OCI-LY7 (cell line): Measurements from ENCODE around the gene MDC1. TPM values are rescaled to one million over a fixed set of nuclear protein-coding genes. Genes with fewer than 3 reads are reported as not detected.

ENCODE experiments used
- BruUV-seq: library from RNA; stranded (reverse); fragments of 400-500 nt; replicated peaks from 2 replicates; lab custom pipeline; 2021; lab: Mats Ljungman, UMichigan
- CTCF ChIA-PET: fragments of 300-600 bp; sonication (Branson Sonifier 250); formaldehyde crosslinking; loops from one replicate; lab custom pipeline; 2022; ENCODE audit warnings: antibody characterized with exemption; ENCODE audit not compliant: unreplicated experiment; lab: Charles Lee
- POLR2A ChIA-PET: fragments of 300-600 bp; sonication (Branson Sonifier 250); formaldehyde crosslinking; loops from one replicate; lab custom pipeline; 2022; ENCODE audit warnings: antibody characterized with exemption; lab: Charles Lee
- DNase-seq: peaks from one replicate; pipeline ENCODE4 v3.0.0-alpha.2; 2015; ENCODE audit warnings: low spot score
- H2AFZ ChIP-seq: fragments of 200-600 bp; sonication (generic), shearing (Covaris generic); 2 replicates; pipeline ENCODE4 v1.6.1; 2014; ENCODE audit warnings: mild to moderate bottlenecking, antibody characterized with exemption, low read length, moderate library complexity
- H3K27ac ChIP-seq: fragments of 200-600 bp; sonication (generic); 2 replicates; pipeline ENCODE4 v1.5.1; 2014; ENCODE audit warnings: mixed run types, low read depth, mild to moderate bottlenecking, moderate library complexity, low read length, inconsistent platforms; ENCODE audit not compliant: poor library complexity, severe bottlenecking
- H3K36me3 ChIP-seq: fragments of 200-600 bp; sonication (generic); 2 replicates; pipeline ENCODE4 v1.6.1; 2014; ENCODE audit warnings: mild to moderate bottlenecking, antibody characterized with exemption, low read length, moderate library complexity, mixed read lengths; ENCODE audit not compliant: insufficient read depth
- H3K4me1 ChIP-seq: fragments of 200-600 bp; sonication (generic); 2 replicates; pipeline ENCODE4 v1.5.1; 2014; ENCODE audit warnings: mild to moderate bottlenecking, low read length; ENCODE audit not compliant: insufficient read depth, poor library complexity, severe bottlenecking
- H3K4me2 ChIP-seq: fragments of 200-600 bp; sonication (generic); 2 replicates; pipeline ENCODE4 v1.6.1; 2014; ENCODE audit warnings: mild to moderate bottlenecking, low read length
- H3K4me3 ChIP-seq: fragments of 200-600 bp; sonication (generic); 2 replicates; pipeline ENCODE4 v1.5.1; 2014; ENCODE audit warnings: mild to moderate bottlenecking, low read depth, low read length; ENCODE audit not compliant: poor library complexity, severe bottlenecking
- H3K79me2 ChIP-seq: fragments of 200-600 bp; sonication (generic); 2 replicates; pipeline ENCODE4 v1.6.1; 2016; ENCODE audit warnings: low read depth, mild to moderate bottlenecking, low read length, moderate library complexity, mixed read lengths; ENCODE audit not compliant: insufficient read depth
- H3K9me2 ChIP-seq: fragments of 200-600 bp; sonication (generic); 2 replicates; pipeline ENCODE4 v1.6.1; 2016; ENCODE audit warnings: mild to moderate bottlenecking, low read length, mixed read lengths; ENCODE audit not compliant: insufficient read depth
- H3K9me3 ChIP-seq: fragments of 200-600 bp; sonication (generic); 2 replicates; pipeline ENCODE4 v1.6.1; 2014; ENCODE audit warnings: mild to moderate bottlenecking, mixed run types, low read length, mixed read lengths
- H4K20me1 ChIP-seq: fragments of 200-600 bp; sonication (generic); 2 replicates; pipeline ENCODE4 v1.6.1; 2014; ENCODE audit warnings: mild to moderate bottlenecking, antibody characterized with exemption, low read length, moderate library complexity, mixed read lengths; ENCODE audit not compliant: insufficient read depth
- CTCF ChIP-seq: fragments of 200-600 bp; sonication (generic); conservative IDR thresholded peaks from 2 replicates; pipeline ENCODE4 v1.5.1; 2014; ENCODE audit warnings: mild to moderate bottlenecking, antibody characterized with exemption, low read length, moderate library complexity, mixed read lengths
- EZH2phosphoT487 ChIP-seq: fragments of 200-600 bp; sonication (generic); IDR thresholded peaks from 2 replicates; pipeline ENCODE4 v1.6.1; 2018; ENCODE audit warnings: low read depth, borderline replicate concordance, mild to moderate bottlenecking, mixed run types, antibody characterized with exemption, low read length, moderate library complexity, mixed read lengths
- intact Hi-C: fragments of 100-400 bp; cut with micrococcal nuclease; formaldehyde crosslinking; loops from one replicate; pipeline ENCODE4 v1.10.0; 2022; ENCODE audit not compliant: unreplicated experiment
- total RNA-seq, 2 experiments: library from RNA; depleted of rRNA in 1 of 2; stranded (reverse); fragments of >200 nt in 1 of 2; shearing (Covaris generic) in 1 of 2; gene quantifications; 2 replicates each; pipeline ENCODE4 v1.2.3, GENCODE V29; 2014 to 2022

Gene MDC1
- total RNA-seq, 2 experiments from 2014 or later = 41.6 to 107 TPM

GRCh38 chr6:30714263-30714662, 2.8 kb downstream of the MDC1 start:
- peaks cover 48% of the 10 kb centered on the region for H3K4me1 ChIP-seq
- H3K4me2 ChIP-seq = 0 out of 2 replicates have a peak overlapping the region, but pooled peaks have one; percentile 96
- no peak for DNase-seq
- H3K36me3 ChIP-seq = peaks cover 66% of the 10 kb centered on the region
- no peak overlapping the region for H2AFZ ChIP-seq
- no peak overlapping the region for H3K27ac ChIP-seq
- BruUV-seq = no TSS peak
- POLR2A ChIA-PET = interaction anchor here (0.7 to 2.3 kb wide), 4 partner anchors 9 to 96 kb away, joined by 3 to 10 read pairs (median 3); partner anchors contain the start of gene NRM
- intact Hi-C loops = no loop called here
- no peak overlapping the region for H3K4me3 ChIP-seq
- H3K79me2 ChIP-seq = peaks cover 31% of the 10 kb centered on the region
- TF ChIP-seq CTCF = no peak
- TF ChIP-seq EZH2phosphoT487 = no peak
- no peaks in the 10 kb centered on the region for H4K20me1 ChIP-seq
- H3K9me2 ChIP-seq = no peaks in the 10 kb centered on the region
- CTCF ChIA-PET = no interaction called here
- H3K9me3 ChIP-seq = no peaks in the 10 kb centered on the region

GRCh38 chr6:30712441-30712945, 4.6 kb downstream of the MDC1 start:
- Histone ChIP-seq H3K27ac (no peak overlapping the region), H3K9me2 (no peaks in the 10 kb centered on the region), H2AFZ (no peak overlapping the region), H3K4me2 (no peak overlapping the region), H3K4me3 (no peak overlapping the region), H3K79me2 (peaks cover 13% of the 10 kb centered on the region; the same call in 1 of the 2 replicates), H3K4me1 (peaks cover 41% of the 10 kb centered on the region), H3K36me3 (peaks cover 78% of the 10 kb centered on the region), H3K9me3 (no peaks in the 10 kb centered on the region), H4K20me1 (no peaks in the 10 kb centered on the region)
- intact Hi-C loops = no loop called here
- ChIA-PET POLR2A (interaction anchor here (0.8 to 2.3 kb wide), 4 partner anchors 10 to 25 kb away, joined by 3 to 10 read pairs (median 4); partner anchors contain the start of gene NRM), CTCF (no interaction called here)
- DNase-seq = no peak
- TF ChIP-seq CTCF (no peak), EZH2phosphoT487 (no peak)
- TSS peak; percentile 48 for BruUV-seq

- Histone ChIP-seq H3K9me2 (no peaks in the 10 kb centered on the region), H3K79me2 (peaks cover 13% of the 10 kb centered on the region; the same call in 1 of the 2 replicates), H3K4me1 (peaks cover 41% of the 10 kb centered on the region), H3K4me2 (no peak overlapping the region), H3K27ac (peak overlapping the region; percentile 26), H2AFZ (no peak overlapping the region), H3K4me3 (no peak overlapping the region), H4K20me1 (no peaks in the 10 kb centered on the region), H3K9me3 (no peaks in the 10 kb centered on the region), H3K36me3 (peaks cover 84% of the 10 kb centered on the region)
- intact Hi-C loops = no loop called here
- CTCF ChIA-PET = no interaction called here
- POLR2A ChIA-PET = interaction anchor here (0.8 to 2.3 kb wide), 4 partner anchors 10 to 24 kb away, joined by 3 to 10 read pairs (median 4); partner anchors contain the start of gene NRM
- no TSS peak for BruUV-seq
- TF ChIP-seq EZH2phosphoT487 = no peak
- no peak for TF ChIP-seq CTCF
- DNase-seq = no peak
Observed at GRCh38 chr6:30711758-30712380, 5.2 kb downstream of the MDC1 start.
